K562 (cell line): Measurements from ENCODE around the gene NMRAL1. TPM values are rescaled to one million over a fixed set of nuclear protein-coding genes. Genes with fewer than 3 reads are reported as not detected.

ENCODE experiments used
- AFF4 ChIP-seq: sonication (generic); formaldehyde crosslinking; IDR thresholded peaks from 2 replicates; pipeline ENCODE4 v1.8.0; 2023; ENCODE audit warnings: mild to moderate bottlenecking, missing genetic modification reagents
- ATF1 ChIP-seq, 2 experiments: fragments of 450-650 bp in 1 of 2; IDR thresholded peaks; 2 replicates each; pipeline ENCODE4 v1.6.1; 2016; ENCODE audit warnings: missing compliant biosample characterization in 1 of 2, missing genetic modification characterization in 1 of 2
- BCOR ChIP-seq: fragments of 450-650 bp; IDR thresholded peaks from 2 replicates; pipeline ENCODE4 v1.6.1; 2016
- BRF1 ChIP-seq: IDR thresholded peaks from 3 replicates; pipeline ENCODE4 v1.6.1; 2011; ENCODE audit warnings: borderline replicate concordance, mild to moderate bottlenecking; ENCODE audit not compliant: insufficient read length; ENCODE audit errors: extremely low read depth
- ETV5 ChIP-seq: sonication (generic); formaldehyde crosslinking; IDR thresholded peaks from 2 replicates; pipeline ENCODE4 v1.4.0; 2020; ENCODE audit warnings: low read depth, mild to moderate bottlenecking, missing genetic modification reagents
- IRF2 ChIP-seq: sonication (generic); formaldehyde crosslinking; IDR thresholded peaks from 2 replicates; pipeline ENCODE4 v1.8.1; 2022; ENCODE audit warnings: mild to moderate bottlenecking, missing genetic modification reagents
- LARP7 ChIP-seq: fragments of 450-650 bp; IDR thresholded peaks from 2 replicates; pipeline ENCODE4 v1.6.1; 2016
- MTA3 ChIP-seq: fragments of 450-650 bp; formaldehyde crosslinking; IDR thresholded peaks from 2 replicates; pipeline ENCODE4 v1.6.1; 2017; ENCODE audit warnings: mild to moderate bottlenecking, borderline replicate concordance
- MXI1 ChIP-seq: IDR thresholded peaks from 2 replicates; pipeline ENCODE4 v1.6.1; 2011; ENCODE audit warnings: low read depth, mild to moderate bottlenecking, improper control_type of control experiment, low read length
- NFATC3 ChIP-seq: fragments of 450-650 bp; IDR thresholded peaks from 2 replicates; pipeline ENCODE4 v1.6.1; 2017; ENCODE audit warnings: mild to moderate bottlenecking
- POLR2B ChIP-seq: fragments of 450-650 bp; IDR thresholded peaks from 2 replicates; pipeline ENCODE4 v1.6.1; 2018; ENCODE audit warnings: low read depth; ENCODE audit not compliant: partially characterized antibody
- POLR2G ChIP-seq: fragments of 200-400 bp; formaldehyde crosslinking; IDR thresholded peaks from 2 replicates; pipeline ENCODE4 v1.6.1; 2017; ENCODE audit warnings: low read depth, mild to moderate bottlenecking, antibody characterized with exemption, low read length, moderate library complexity
- RFX7 ChIP-seq: fragments of 250-450 bp; sonication (Bioruptor Pico); IDR thresholded peaks from 2 replicates; pipeline ENCODE4 v1.5.1; 2021; ENCODE audit warnings: mild to moderate bottlenecking
- TAF7 ChIP-seq: fragments of 450-650 bp; IDR thresholded peaks from 2 replicates; pipeline ENCODE4 v1.6.1; 2016; ENCODE audit warnings: missing genetic modification characterization, missing compliant biosample characterization
- WHSC1 ChIP-seq: IDR thresholded peaks from one replicate; pipeline ENCODE4 v1.6.1; 2012; ENCODE audit warnings: low read length, control low read depth, inconsistent platforms
- ZNF175 ChIP-seq: fragments of 200-800 bp; sonication (Bioruptor generic); IDR thresholded peaks from 2 replicates; pipeline ENCODE4 v1.6.1; 2016; ENCODE audit warnings: low read depth, mild to moderate bottlenecking, missing genetic modification characterization, missing compliant biosample characterization
- ZNF436 ChIP-seq: fragments of 250-450, 450-650 bp; sonication (Bioruptor Pico); formaldehyde crosslinking; IDR thresholded peaks from 2 replicates; pipeline ENCODE4 v1.7.0; 2020; ENCODE audit warnings: mild to moderate bottlenecking
- ZNF699 ChIP-seq: fragments of 250-450 bp; sonication (Bioruptor Pico); IDR thresholded peaks from 2 replicates; pipeline ENCODE4 v1.8.0; 2021; ENCODE audit warnings: mild to moderate bottlenecking, moderate library complexity; ENCODE audit not compliant: insufficient replicate concordance
- polyA plus RNA-seq, 8 experiments: library from polyadenylated mRNA; depleted of rRNA in 4 of 8; stranded (reverse) in 5 of 8; unstranded in 3 of 8; fragments of >200 nt; fragmentation: Nextera tagmentation in 2 of 8; fragmentation: Illumina TruSeq in 1 of 8; extraction: Ambion mirVana in 2 of 8; extraction: Trizol in 1 of 8; gene quantifications; 2 replicates each; pipeline versions ENCODE4 v1.2.1 to v1.2.3, GENCODE V29; 2011 to 2014; ENCODE audit warnings: inconsistent platforms in 1 of 8, missing spikeins in 1 of 8
- total RNA-seq, 7 experiments: library from RNA; depleted of rRNA in 6 of 7; stranded (reverse); fragments of >200 nt in 6 of 7; fragmentation: Illumina TruSeq in 2 of 7; extraction: Trizol in 2 of 7; gene quantifications; 2 replicates each; pipeline versions ENCODE4 v1.2.1 to v1.2.3, GENCODE V29; 2011 to 2021; ENCODE audit warnings: low replicate concordance in 1 of 7
- TF ChIP-seq, protein P1 (sequence below): fragments of 250-450 bp; sonication (Bioruptor Pico); IDR thresholded peaks from 2 replicates; pipeline ENCODE4 v1.8.0; 2021; ENCODE audit warnings: borderline replicate concordance, mild to moderate bottlenecking, moderate library complexity; ENCODE audit not compliant: poor library complexity, severe bottlenecking
- TF ChIP-seq, protein P2 (sequence below): fragments of 250-450 bp; sonication (Bioruptor Pico); IDR thresholded peaks from 2 replicates; pipeline ENCODE4 v1.4.0; 2020
- TF ChIP-seq, protein P3 (sequence below): fragments of 250-450 bp; sonication (Bioruptor Pico); IDR thresholded peaks from 2 replicates; pipeline ENCODE4 v1.9.0; 2021; ENCODE audit warnings: mild to moderate bottlenecking
- TF ChIP-seq, protein P4 (sequence below): fragments of 450-650 bp; formaldehyde crosslinking; IDR thresholded peaks from 2 replicates; pipeline ENCODE4 v1.4.0; 2022; ENCODE audit warnings: mild to moderate bottlenecking, moderate library complexity

NMRAL1 gene
- total and polyA plus RNA-seq, 9 of the 15 experiments (the other 6 are each of a cell fraction or from before 2014, with no cell fraction given), result 6.3 to 116 (median 63.2) TPM

DNA sequence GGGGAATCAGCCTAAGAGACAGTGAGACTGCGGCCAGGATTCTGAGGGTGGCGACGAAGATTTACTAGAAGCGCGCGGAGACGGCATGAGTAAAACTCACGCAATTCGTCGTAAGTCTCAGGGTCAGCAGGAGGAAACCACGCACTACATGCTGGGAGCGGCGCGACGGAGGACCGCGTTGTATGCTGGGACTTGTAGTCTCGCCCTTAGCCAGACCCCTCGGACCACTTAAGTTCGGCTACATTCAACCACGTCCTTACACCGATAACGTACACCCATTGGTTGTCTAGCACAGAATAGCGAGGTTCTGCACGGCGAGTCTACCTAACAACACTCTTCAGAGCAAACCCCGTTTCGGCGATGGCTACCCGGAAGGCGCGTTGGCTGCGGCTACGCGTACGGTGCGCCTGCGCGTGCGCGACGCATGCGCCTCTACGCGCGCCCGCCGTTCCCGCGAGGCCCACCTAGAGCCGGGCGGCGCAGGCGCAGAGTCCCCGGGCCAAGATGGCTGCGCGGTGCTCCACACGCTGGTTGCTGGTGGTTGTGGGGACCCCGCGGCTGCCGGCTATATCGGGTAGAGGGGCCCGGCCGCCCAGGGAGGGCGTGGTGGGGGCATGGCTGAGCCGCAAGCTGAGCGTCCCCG, 48.9 kb downstream of the NMRAL1 start, which contains the start of gene DNAJA3 (continued):
- TF ChIP-seq, protein P1, sequence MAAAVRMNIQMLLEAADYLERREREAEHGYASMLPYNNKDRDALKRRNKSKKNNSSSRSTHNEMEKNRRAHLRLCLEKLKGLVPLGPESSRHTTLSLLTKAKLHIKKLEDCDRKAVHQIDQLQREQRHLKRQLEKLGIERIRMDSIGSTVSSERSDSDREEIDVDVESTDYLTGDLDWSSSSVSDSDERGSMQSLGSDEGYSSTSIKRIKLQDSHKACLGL (CRISPR knock-in tag), result peak; percentile 97
- TF ChIP-seq LARP7 (no peak; the same call in 1 of the 2 replicates), ATF1 (CRISPR knock-in tag; IDR thresholded peaks at IDR 0.05) (peak; percentile 42), ATF1 (tag; IDR thresholded peaks at IDR 0.05) (peak; percentile 97), MTA3 (0 out of 2 replicates have a peak, but pooled peaks have one; percentile 22), POLR2B (peak; percentile 99), ZNF699 (no peak), POLR2G (peak; percentile 98), AFF4 (CRISPR knock-in tag) (no peak), BRF1 (no peak), NFATC3 (no peak), ZNF175 (CRISPR knock-in tag) (no peak; the same call in 1 of the 2 replicates), WHSC1 (no peak), ZNF436 (CRISPR knock-in tag) (no peak), MXI1 (peak; percentile 64), IRF2 (CRISPR knock-in tag) (no peak), TAF7 (tag) (peak; percentile 95), RFX7 (CRISPR knock-in tag) (no peak), BCOR (no peak), ETV5 (CRISPR knock-in tag) (no peak; the same call in none of the 2 replicates)
- TF ChIP-seq, protein P2, sequence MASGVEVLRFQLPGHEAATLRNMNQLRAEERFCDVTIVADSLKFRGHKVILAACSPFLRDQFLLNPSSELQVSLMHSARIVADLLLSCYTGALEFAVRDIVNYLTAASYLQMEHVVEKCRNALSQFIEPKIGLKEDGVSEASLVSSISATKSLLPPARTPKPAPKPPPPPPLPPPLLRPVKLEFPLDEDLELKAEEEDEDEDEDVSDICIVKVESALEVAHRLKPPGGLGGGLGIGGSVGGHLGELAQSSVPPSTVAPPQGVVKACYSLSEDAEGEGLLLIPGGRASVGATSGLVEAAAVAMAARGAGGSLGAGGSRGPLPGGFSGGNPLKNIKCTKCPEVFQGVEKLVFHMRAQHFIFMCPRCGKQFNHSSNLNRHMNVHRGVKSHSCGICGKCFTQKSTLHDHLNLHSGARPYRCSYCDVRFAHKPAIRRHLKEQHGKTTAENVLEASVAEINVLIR (CRISPR knock-in tag), result peak; percentile 73
- TF ChIP-seq, protein P3, sequence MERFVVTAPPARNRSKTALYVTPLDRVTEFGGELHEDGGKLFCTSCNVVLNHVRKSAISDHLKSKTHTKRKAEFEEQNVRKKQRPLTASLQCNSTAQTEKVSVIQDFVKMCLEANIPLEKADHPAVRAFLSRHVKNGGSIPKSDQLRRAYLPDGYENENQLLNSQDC (CRISPR knock-in tag), result no peak
- TF ChIP-seq, protein P4, sequence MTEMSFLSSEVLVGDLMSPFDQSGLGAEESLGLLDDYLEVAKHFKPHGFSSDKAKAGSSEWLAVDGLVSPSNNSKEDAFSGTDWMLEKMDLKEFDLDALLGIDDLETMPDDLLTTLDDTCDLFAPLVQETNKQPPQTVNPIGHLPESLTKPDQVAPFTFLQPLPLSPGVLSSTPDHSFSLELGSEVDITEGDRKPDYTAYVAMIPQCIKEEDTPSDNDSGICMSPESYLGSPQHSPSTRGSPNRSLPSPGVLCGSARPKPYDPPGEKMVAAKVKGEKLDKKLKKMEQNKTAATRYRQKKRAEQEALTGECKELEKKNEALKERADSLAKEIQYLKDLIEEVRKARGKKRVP (CRISPR knock-in tag), result peak; percentile 96
